Cardiac muscle cell (in vitro differentiated cells and primary cell): Measurements from ENCODE around the gene HLA-DQB1. TPM values are rescaled to one million over a fixed set of nuclear protein-coding genes. Genes with fewer than 3 reads are reported as not detected.
"Not testable (repeated sequence)": the region's sequence is repeated elsewhere in the genome, so short reads cannot be mapped to it uniquely, and the experiment has no call there.

ENCODE experiments used
- DNase-seq, 2 donors: peaks; one replicate each; pipeline versions ENCODE4 v3.0.0 to v3.0.0-alpha.2; 2010 to 2017; ENCODE audit warnings: low read depth in 1 of 2, low spot score in 1 of 2
- H3K27ac ChIP-seq: fragments of 200-600 bp; sonication (generic); 2 replicates; pipeline ENCODE4 v1.5.1; 2016
- H3K27me3 ChIP-seq: fragments of 200-600 bp; sonication (generic); 2 replicates; pipeline ENCODE4 v1.6.0; 2016; ENCODE audit warnings: control low read depth
- H3K36me3 ChIP-seq: fragments of 200-600 bp; sonication (generic); 2 replicates; pipeline ENCODE4 v1.5.1; 2016; ENCODE audit warnings: control low read depth
- H3K4me1 ChIP-seq: fragments of 200-600 bp; sonication (generic); 2 replicates; pipeline ENCODE4 v1.8.1; 2017; ENCODE audit warnings: low read depth, mild to moderate bottlenecking, mixed run types
- H3K4me3 ChIP-seq: fragments of 200-600 bp; sonication (generic); 2 replicates; pipeline ENCODE4 v1.5.1; 2016; ENCODE audit warnings: mild to moderate bottlenecking
- H3K9me3 ChIP-seq: fragments of 200-600 bp; sonication (generic); 2 replicates; pipeline ENCODE4 v1.5.1; 2017; ENCODE audit warnings: low read depth, mild to moderate bottlenecking, control low read depth
- CTCF ChIP-seq: IDR thresholded peaks from 2 replicates; pipeline ENCODE4 v1.5.1; 2012; ENCODE audit warnings: low read depth, mild to moderate bottlenecking, low read length
- polyA plus RNA-seq: library from polyadenylated mRNA; unstranded; fragments of >200 nt; fragmentation: Nextera tagmentation; extraction: Ambion mirVana; gene quantifications from 2 replicates; pipeline ENCODE4 v1.2.1, GENCODE V29; 2016
- total RNA-seq: library from RNA; depleted of rRNA; stranded (reverse); fragments of >200 nt; gene quantifications from 2 replicates; pipeline ENCODE4 v1.2.3, GENCODE V29; 2016

Gene HLA-DQB1
- total and polyA plus RNA-seq, 2 experiments from 2014 or later: 0.54 to 7.2 TPM

GRCh38 chr6:32638532-32639219 lies 27.8 kb downstream of the HLA-DQB1 start:
- no peak for DNase-seq
- H3K27ac ChIP-seq: no peak overlapping the region
- H3K9me3 ChIP-seq: no peaks in the 10 kb centered on the region
- no peaks in the 10 kb centered on the region for H3K36me3 ChIP-seq
- no peaks in the 10 kb centered on the region for H3K4me1 ChIP-seq
- H3K27me3 ChIP-seq: no peaks in the 10 kb centered on the region
- no peak overlapping the region for H3K4me3 ChIP-seq
- no peak for TF ChIP-seq CTCF

GRCh38 chr6:32637883-32638282 lies 28.6 kb downstream of the HLA-DQB1 start:
- no peak for DNase-seq
- Histone ChIP-seq H3K27ac (no peak overlapping the region), H3K27me3 (no peaks in the 10 kb centered on the region), H3K4me3 (no peak overlapping the region), H3K36me3 (no peaks in the 10 kb centered on the region), H3K4me1 (no peaks in the 10 kb centered on the region), H3K9me3 (no peaks in the 10 kb centered on the region)
- TF ChIP-seq CTCF: no peak

GRCh38 chr6:32637219-32637880 lies 29.1 kb downstream of the HLA-DQB1 start, which contains the start of gene HLA-DQA1:
HLA-DQA1 (plus strand) TSS chr6:32637406; CDS start chr6:32637459, 53 bp downstream.
- TF ChIP-seq CTCF: no peak
- no peak within 1 kb of the TSS for H3K4me3 ChIP-seq
- H3K27ac ChIP-seq: no peak within 1 kb of the TSS

GRCh38 chr6:32635526-32636123 lies 30.8 kb downstream of the HLA-DQB1 start:
- Histone ChIP-seq H3K36me3 (no peaks in the 10 kb centered on the region), H3K27me3 (no peaks in the 10 kb centered on the region), H3K9me3 (no peaks in the 10 kb centered on the region), H3K27ac (no peak overlapping the region), H3K4me1 (no peaks in the 10 kb centered on the region), H3K4me3 (no peak overlapping the region)
- DNase-seq: no peak
- no peak for TF ChIP-seq CTCF

More at GRCh38 chr6:32637219-32637880, 29.1 kb downstream of the HLA-DQB1 start, which contains the start of gene HLA-DQA1:
- no peaks in the 10 kb centered on the region for H3K4me1 ChIP-seq
- no peaks in the 10 kb centered on the region for H3K27me3 ChIP-seq
- no peaks in the 10 kb centered on the region for H3K9me3 ChIP-seq
- DNase-seq: peak in 1 of 2 donors; percentile 2
- H3K36me3 ChIP-seq: no peaks in the 10 kb centered on the region

GRCh38 chr6:32629793-32630192 lies 36.7 kb downstream of the HLA-DQB1 start:
- H3K27me3 ChIP-seq, H3K9me3 ChIP-seq, DNase-seq, H3K4me3 ChIP-seq, H3K36me3 ChIP-seq, H3K4me1 ChIP-seq, H3K27ac ChIP-seq: not testable (repeated sequence)

- no peaks in the 10 kb centered on the region for H3K9me3 ChIP-seq
- peak in 1 of 2 donors; percentile 26 for DNase-seq
- H3K27ac ChIP-seq: no peak overlapping the region
- no peaks in the 10 kb centered on the region for H3K36me3 ChIP-seq
- H3K4me3 ChIP-seq: no peak overlapping the region
- TF ChIP-seq CTCF: no peak
- H3K4me1 ChIP-seq: no peaks in the 10 kb centered on the region
- no peaks in the 10 kb centered on the region for H3K27me3 ChIP-seq
These were observed 38.6 kb downstream of the HLA-DQB1 start for GRCh38 chr6:32627831-32628230.
